SKM-1 (cell line): ENCODE measurements around the gene C10orf95.
"Not testable (repeated sequence)": the region's sequence is repeated elsewhere in the genome, so short reads cannot be mapped to it uniquely, and the experiment has no call there.

Experiments used
- DNase-seq: peaks from one replicate; lab custom pipeline; 2025; ENCODE audit not compliant: unreplicated experiment; lab: John Stamatoyannopoulos, UW

C10orf95 gene

GRCh38 chr10:102467318-102467717, 16.0 kb upstream of the C10orf95 start:
- DNase-seq = no peak

- no peak for DNase-seq
Observed at GRCh38 chr10:102465466-102465865, 14.1 kb upstream of the C10orf95 start.

GRCh38 chr10:102463983-102464382, 12.6 kb upstream of the C10orf95 start:
- no peak for DNase-seq

GRCh38 chr10:102462512-102463054, 11.2 kb upstream of the C10orf95 start:
- no peak for DNase-seq

- DNase-seq = peak; percentile 68
Observed at GRCh38 chr10:102461187-102462054, 10.1 kb upstream of the C10orf95 start.

- DNase-seq = no peak
Observed at GRCh38 chr10:102460836-102461186, 9.5 kb upstream of the C10orf95 start.

- no peak for DNase-seq
Observed at GRCh38 chr10:102458656-102459055, 7.3 kb upstream of the C10orf95 start.

- DNase-seq = no peak
Observed at GRCh38 chr10:102457591-102458150, 6.3 kb upstream of the C10orf95 start.

- no peak for DNase-seq
Observed at GRCh38 chr10:102455893-102456471, 4.6 kb upstream of the C10orf95 start.

- DNase-seq = not testable (repeated sequence)
Observed at GRCh38 chr10:102454662-102455487, 3.5 kb upstream of the C10orf95 start.

GRCh38 chr10:102453502-102453901, 2.2 kb upstream of the C10orf95 start:
- DNase-seq = no peak

- DNase-seq = peak; percentile 93
Observed at GRCh38 chr10:102452672-102453340, 1.5 kb upstream of the C10orf95 start.

GRCh38 chr10:102450374-102451104, 804 bp downstream of the C10orf95 start:
- DNase-seq = peak; percentile 69

- no peak for DNase-seq
Observed at GRCh38 chr10:102450124-102450373, 1.3 kb downstream of the C10orf95 start.

- DNase-seq = no peak
Observed at GRCh38 chr10:102449321-102450123, 1.8 kb downstream of the C10orf95 start.

GRCh38 chr10:102444851-102445250, 6.5 kb downstream of the C10orf95 start:
- no peak for DNase-seq

- no peak for DNase-seq
Observed at GRCh38 chr10:102438374-102438773, 13.0 kb downstream of the C10orf95 start.

- no peak for DNase-seq
Observed at GRCh38 chr10:102437515-102437914, 13.8 kb downstream of the C10orf95 start.

GRCh38 chr10:102436312-102436711, 15.0 kb downstream of the C10orf95 start:
- DNase-seq = no peak
